NT2/D1 (cell line): ENCODE results near the gene RALB.

Experiments
- SUZ12 ChIP-seq: IDR thresholded peaks from 2 replicates; pipeline ENCODE4 v1.6.1; 2011; ENCODE audit not compliant: insufficient read length, insufficient read depth; ENCODE audit errors: extremely low read depth
- ZNF274 ChIP-seq: IDR thresholded peaks from 2 replicates; pipeline ENCODE4 v1.6.1; 2011; ENCODE audit warnings: mild to moderate bottlenecking, low read depth, low read length

DNA sequence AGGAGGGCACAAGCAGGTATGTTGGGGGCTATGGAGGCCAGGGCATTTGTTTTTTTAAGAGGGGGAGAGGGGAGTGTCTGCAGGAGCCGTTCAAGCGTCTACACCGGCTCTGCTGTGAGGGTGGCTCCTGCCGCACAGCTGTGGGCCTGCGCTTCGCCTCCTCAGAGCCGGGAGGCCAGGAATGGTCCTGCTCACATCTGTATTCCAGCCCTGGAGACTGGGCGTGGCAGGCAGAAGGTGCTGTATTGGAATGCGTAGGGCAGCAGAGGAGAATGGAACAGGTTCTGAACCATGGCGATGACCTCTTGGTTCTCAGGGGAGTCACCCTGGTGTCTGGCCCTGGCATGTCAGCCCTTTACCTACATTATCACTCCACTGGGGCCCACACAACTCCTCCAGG lies 66.5 kb downstream of the RALB start:
- TF ChIP-seq SUZ12 = no peak
- TF ChIP-seq ZNF274 = no peak
